Skeletal muscle tissue (tissue), 4 donors: ENCODE results near the gene COL9A3. TPM values are rescaled to one million over a fixed set of nuclear protein-coding genes. Genes with fewer than 3 reads are reported as not detected.
A peak's percentile ranks its signal among the peaks of the same experiment; 100 is the strongest.

Experiments used
- H3K27ac ChIP-seq: one replicate; pipeline ENCODE4 v1.7.0; 2013; ENCODE audit warnings: mild to moderate bottlenecking, low read depth, low read length, inconsistent platforms
- H3K27me3 ChIP-seq, 3 donors: one replicate each; pipeline ENCODE4 v1.7.0; 2013; ENCODE audit warnings: low read length in 3 of 3; ENCODE audit not compliant: control insufficient read depth in 3 of 3, insufficient read depth in 3 of 3
- H3K36me3 ChIP-seq, 3 donors: one replicate each; pipeline ENCODE4 v1.7.0; 2013; ENCODE audit warnings: low read length in 3 of 3; ENCODE audit not compliant: control insufficient read depth in 3 of 3, insufficient read depth in 3 of 3
- H3K4me1 ChIP-seq, 3 donors: one replicate each; pipeline ENCODE4 v1.7.0; 2013; ENCODE audit warnings: low read length in 3 of 3, mild to moderate bottlenecking in 3 of 3; ENCODE audit not compliant: control insufficient read depth in 3 of 3, insufficient read depth in 3 of 3
- H3K4me3 ChIP-seq, 3 donors: one replicate each; pipeline ENCODE4 v1.7.0; 2013; ENCODE audit warnings: low read length in 3 of 3
- H3K9ac ChIP-seq, 3 donors: one replicate each; pipeline ENCODE4 v1.7.0; 2013; ENCODE audit warnings: low read length in 3 of 3, mild to moderate bottlenecking in 3 of 3, moderate library complexity in 2 of 3, low read depth in 1 of 3
- H3K9me3 ChIP-seq, 3 donors: one replicate each; pipeline ENCODE4 v1.7.0; 2013; ENCODE audit warnings: low read length in 3 of 3; ENCODE audit not compliant: control insufficient read depth in 3 of 3
- total RNA-seq: library from RNA; depleted of rRNA; stranded (reverse); fragments of >200 nt; gene quantifications from one replicate; pipeline ENCODE4 v1.2.3, GENCODE V29; 2014
- donor health status: Osteomylitis.

COL9A3 gene
- total RNA-seq, 1 donor from 2014 or later, result 8.9 TPM

- H3K9me3 ChIP-seq, result no peaks in the 10 kb centered on the region
- no peak overlapping the region for H3K27ac ChIP-seq
- H3K36me3 ChIP-seq, result peaks cover 14 to 19% (median 18%) of the 10 kb centered on the region in 3 donors
Observed at GRCh38 chr20:62855120-62855519, 38.3 kb downstream of the COL9A3 start.

GRCh38 chr20:62856931-62857619 is 40.2 kb downstream of the COL9A3 start:
- Histone ChIP-seq H3K36me3 (peaks cover 14 to 16% (median 15%) of the 10 kb centered on the region in 3 donors), H3K27ac (no peak overlapping the region), H3K9me3 (no peaks in the 10 kb centered on the region), H3K27me3 (peaks cover 0 to 3% (median 0%) of the 10 kb centered on the region in 3 donors), H3K9ac (no peak overlapping the region), H3K4me1 (peaks cover 3 to 6% (median 5%) of the 10 kb centered on the region in 3 donors), H3K4me3 (no peak overlapping the region)

More at GRCh38 chr20:62855120-62855519, 38.3 kb downstream of the COL9A3 start:
- H3K4me1 ChIP-seq, result peaks cover 0 to under 1% (median 0%) of the 10 kb centered on the region in 3 donors
- no peak overlapping the region for H3K4me3 ChIP-seq
- H3K27me3 ChIP-seq, result no peaks in the 10 kb centered on the region
- no peak overlapping the region for H3K9ac ChIP-seq

- Histone ChIP-seq H3K4me1 (peaks cover 3 to 6% (median 5%) of the 10 kb centered on the region in 3 donors), H3K9ac (no peak overlapping the region), H3K4me3 (no peak overlapping the region), H3K9me3 (no peaks in the 10 kb centered on the region), H3K36me3 (peaks cover 8 to 12% (median 9%) of the 10 kb centered on the region in 3 donors), H3K27me3 (peaks cover 0 to 3% (median 0%) of the 10 kb centered on the region in 3 donors), H3K27ac (no peak overlapping the region)
Observed at GRCh38 chr20:62858058-62858830, 41.4 kb downstream of the COL9A3 start.

GRCh38 chr20:62859721-62860120 is 42.9 kb downstream of the COL9A3 start:
- Histone ChIP-seq H3K27me3 (peaks cover 0 to 3% (median 0%) of the 10 kb centered on the region in 3 donors), H3K27ac (no peak overlapping the region), H3K4me1 (peaks cover 3 to 6% (median 5%) of the 10 kb centered on the region in 3 donors), H3K9me3 (no peaks in the 10 kb centered on the region), H3K9ac (no peak overlapping the region), H3K36me3 (peaks cover 8 to 9% (median 8%) of the 10 kb centered on the region in 3 donors), H3K4me3 (no peak overlapping the region)

- Histone ChIP-seq H3K9me3 (no peaks in the 10 kb centered on the region), H3K27me3 (peaks cover 0 to 3% (median 0%) of the 10 kb centered on the region in 3 donors), H3K9ac (no peak overlapping the region), H3K4me3 (peak overlapping the region in 2 of 3 donors; percentile 14 to 38), H3K4me1 (peaks cover 3 to 6% (median 5%) of the 10 kb centered on the region in 3 donors), H3K27ac (no peak overlapping the region), H3K36me3 (peaks cover 8 to 9% (median 8%) of the 10 kb centered on the region in 3 donors)
Observed at GRCh38 chr20:62860391-62860923, 43.6 kb downstream of the COL9A3 start.

GRCh38 chr20:62860924-62861691 is 44.3 kb downstream of the COL9A3 start:
- Histone ChIP-seq H3K9me3 (no peaks in the 10 kb centered on the region), H3K4me3 (peak overlapping the region in 2 of 3 donors; percentile 70 to 76), H3K36me3 (peaks cover 8 to 9% (median 8%) of the 10 kb centered on the region in 3 donors), H3K27me3 (peaks cover 0 to 3% (median 0%) of the 10 kb centered on the region in 3 donors), H3K4me1 (peaks cover 3 to 6% (median 5%) of the 10 kb centered on the region in 3 donors), H3K27ac (no peak overlapping the region), H3K9ac (peak overlapping the region in 1 of 3 donors; percentile 33)

- Histone ChIP-seq H3K9ac (peak within 1 kb of the TSS in 1 of 3 donors; percentile 33), H3K27me3 (peaks cover 0 to 3% (median 0%) of the 10 kb centered on the region in 3 donors), H3K9me3 (no peaks in the 10 kb centered on the region)
Observed at GRCh38 chr20:62861726-62862336, 45.0 kb downstream of the COL9A3 start, which contains the start of gene TCFL5. TSS of gene TCFL5 (minus strand) at chr20:62861822. CDS start at chr20:62861670, 152 bp downstream.

GRCh38 chr20:62864207-62864606 is 47.4 kb downstream of the COL9A3 start:
- peaks cover 3 to 6% (median 5%) of the 10 kb centered on the region in 3 donors for H3K4me1 ChIP-seq
- no peaks in the 10 kb centered on the region for H3K9me3 ChIP-seq
- H3K27me3 ChIP-seq, result peaks cover 0 to 3% (median 0%) of the 10 kb centered on the region in 3 donors
- H3K27ac ChIP-seq, result no peak overlapping the region
- H3K9ac ChIP-seq, result no peak overlapping the region
- H3K4me3 ChIP-seq, result no peak overlapping the region
- H3K36me3 ChIP-seq, result no peaks in the 10 kb centered on the region

More at GRCh38 chr20:62861726-62862336, 45.0 kb downstream of the COL9A3 start, which contains the start of gene TCFL5:
- Histone ChIP-seq H3K27ac (no peak within 1 kb of the TSS), H3K4me3 (peak within 1 kb of the TSS; percentile 9 to 76 (median 70)), H3K36me3 (peaks cover 5 to 7% (median 7%) of the 10 kb centered on the region in 3 donors), H3K4me1 (peaks cover 3 to 6% (median 5%) of the 10 kb centered on the region in 3 donors)
